T-helper 2 cell (primary cell): Measurements from ENCODE around the gene FGFBP2.
A peak's percentile ranks its signal among the peaks of the same experiment; 100 is the strongest.

Source experiments
- DNase-seq, 5 experiments: peaks; one replicate each; pipeline versions ENCODE4 v3.0.0 to v3.0.0-alpha.2; 2012 to 2022
- total RNA-seq, 2 donors: gene quantifications; one replicate each; lab custom pipeline; 2026; lab: John Stamatoyannopoulos, UW

FGFBP2 gene
- total RNA-seq, result 0 reads per million in 2 donors

GRCh38 chr4:15963001-15963451 lies at the start of gene FGFBP2:
FGFBP2 (minus strand) TSS chr4:15963175; CDS start chr4:15963129, 46 bp downstream.
- peak in 2 of 5 experiments; percentile 54 to 67 for DNase-seq

- no peak for DNase-seq
These were observed 48.2 kb upstream of the FGFBP2 start for GRCh38 chr4:16011173-16011572.

GRCh38 chr4:16009153-16009552 lies 46.2 kb upstream of the FGFBP2 start:
- no peak for DNase-seq

GRCh38 chr4:16007471-16008095 lies 44.6 kb upstream of the FGFBP2 start:
- no peak for DNase-seq

GRCh38 chr4:16006771-16007446 lies 43.9 kb upstream of the FGFBP2 start:
- no peak for DNase-seq

GRCh38 chr4:16005676-16006075 lies 42.7 kb upstream of the FGFBP2 start:
- DNase-seq, result no peak

GRCh38 chr4:16001484-16001858 lies 38.5 kb upstream of the FGFBP2 start:
- DNase-seq, result peak in 3 of 5 experiments; percentile 10 to 63 (median 20)

GRCh38 chr4:16000708-16001483 lies 37.9 kb upstream of the FGFBP2 start:
- no peak for DNase-seq

- DNase-seq, result no peak
These were observed 33.8 kb upstream of the FGFBP2 start for GRCh38 chr4:15996773-15997172.

GRCh38 chr4:15995826-15996225 lies 32.9 kb upstream of the FGFBP2 start:
- DNase-seq, result no peak

- no peak for DNase-seq
These were observed 29.2 kb upstream of the FGFBP2 start for GRCh38 chr4:15992167-15992485.

- DNase-seq, result no peak
These were observed 27.8 kb upstream of the FGFBP2 start for GRCh38 chr4:15990570-15991285.

- DNase-seq, result no peak
These were observed 26.4 kb upstream of the FGFBP2 start for GRCh38 chr4:15989424-15989823.

- DNase-seq, result no peak
These were observed 25.2 kb upstream of the FGFBP2 start for GRCh38 chr4:15988222-15988621.

GRCh38 chr4:15986907-15987306 lies 23.9 kb upstream of the FGFBP2 start:
- no peak for DNase-seq

- no peak for DNase-seq
These were observed 20.6 kb upstream of the FGFBP2 start for GRCh38 chr4:15983610-15984009.

GRCh38 chr4:15982842-15983524 lies 20.0 kb upstream of the FGFBP2 start:
- no peak for DNase-seq

- DNase-seq, result no peak
These were observed 13.8 kb upstream of the FGFBP2 start for GRCh38 chr4:15976456-15977447.

- DNase-seq, result peak in 1 of 5 experiments; percentile 2
These were observed 8.3 kb upstream of the FGFBP2 start for GRCh38 chr4:15971068-15971801.

GRCh38 chr4:15968551-15969300 lies 5.8 kb upstream of the FGFBP2 start:
- no peak for DNase-seq
